ENCODE data around the gene ATP6V0C.
"Not testable (repeated sequence)": the region's sequence is repeated elsewhere in the genome, so short reads cannot be mapped to it uniquely, and the experiment has no call there.

DNA sequence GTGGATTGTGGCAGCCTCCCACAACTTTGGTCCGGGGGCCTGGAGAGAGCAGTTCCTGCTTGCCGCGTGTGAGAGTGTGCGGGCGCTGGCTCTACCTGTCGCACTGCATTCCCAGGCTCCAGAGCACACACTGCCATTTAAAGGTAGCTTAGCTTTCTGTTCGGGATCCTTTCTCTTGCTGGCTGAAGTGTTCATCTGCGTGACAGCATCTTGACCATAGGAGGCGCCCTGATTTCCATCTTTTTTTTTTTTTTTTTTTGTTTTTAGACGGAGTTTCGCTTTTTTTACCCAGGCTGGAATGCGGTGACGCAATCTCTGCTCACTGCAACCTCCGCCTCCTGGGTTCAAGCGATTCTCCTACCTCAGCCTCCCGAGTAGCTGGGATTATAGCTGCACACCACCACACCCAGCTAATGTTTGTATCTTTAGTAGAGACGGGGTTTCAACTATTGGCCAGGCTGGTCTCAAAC is 37.7 kb downstream of the ATP6V0C start:
- TF ChIP-seq, protein P1, sequence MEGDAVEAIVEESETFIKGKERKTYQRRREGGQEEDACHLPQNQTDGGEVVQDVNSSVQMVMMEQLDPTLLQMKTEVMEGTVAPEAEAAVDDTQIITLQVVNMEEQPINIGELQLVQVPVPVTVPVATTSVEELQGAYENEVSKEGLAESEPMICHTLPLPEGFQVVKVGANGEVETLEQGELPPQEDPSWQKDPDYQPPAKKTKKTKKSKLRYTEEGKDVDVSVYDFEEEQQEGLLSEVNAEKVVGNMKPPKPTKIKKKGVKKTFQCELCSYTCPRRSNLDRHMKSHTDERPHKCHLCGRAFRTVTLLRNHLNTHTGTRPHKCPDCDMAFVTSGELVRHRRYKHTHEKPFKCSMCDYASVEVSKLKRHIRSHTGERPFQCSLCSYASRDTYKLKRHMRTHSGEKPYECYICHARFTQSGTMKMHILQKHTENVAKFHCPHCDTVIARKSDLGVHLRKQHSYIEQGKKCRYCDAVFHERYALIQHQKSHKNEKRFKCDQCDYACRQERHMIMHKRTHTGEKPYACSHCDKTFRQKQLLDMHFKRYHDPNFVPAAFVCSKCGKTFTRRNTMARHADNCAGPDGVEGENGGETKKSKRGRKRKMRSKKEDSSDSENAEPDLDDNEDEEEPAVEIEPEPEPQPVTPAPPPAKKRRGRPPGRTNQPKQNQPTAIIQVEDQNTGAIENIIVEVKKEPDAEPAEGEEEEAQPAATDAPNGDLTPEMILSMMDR (IDR thresholded peaks at IDR 0.05; ENCODE audit: low read depth, low read length, poor library complexity, severe bottlenecking) = not testable (repeated sequence)
- TF ChIP-seq EZH2phosphoT487 (IDR thresholded peaks at IDR 0.05; ENCODE audit: borderline replicate concordance, low read length) = not testable (repeated sequence)

Measured in DOHH2 (cell line).